Stromal cell of bone marrow (primary cell): ENCODE data around the gene NAB2.
"Not testable (repeated sequence)": the region's sequence is repeated elsewhere in the genome, so short reads cannot be mapped to it uniquely, and the experiment has no call there.

Experiments
- DNase-seq: peaks from one replicate; pipeline ENCODE4 v3.0.0-alpha.2; 2012; ENCODE audit warnings: low read depth

Gene NAB2

DNA sequence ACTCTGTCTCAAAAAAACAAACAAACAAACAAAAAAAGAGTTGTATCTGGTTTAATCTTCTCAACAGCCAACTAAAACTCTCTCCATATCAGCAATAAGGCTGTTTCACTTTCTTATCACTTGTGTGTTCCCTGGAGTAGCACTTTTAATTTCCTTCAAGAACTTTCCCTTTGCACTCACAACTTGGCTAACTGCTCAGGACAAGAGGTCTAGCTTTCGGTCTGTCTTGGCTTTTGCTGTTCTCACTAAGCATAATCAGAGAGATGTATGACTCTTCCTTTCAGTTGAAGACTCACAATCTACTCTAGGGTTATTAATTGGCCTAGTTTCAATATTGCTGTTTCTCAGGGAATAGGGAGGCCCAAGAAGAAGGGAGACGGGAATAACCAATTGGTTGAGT lies 22.7 kb upstream of the NAB2 start:
- no peak for DNase-seq

DNA sequence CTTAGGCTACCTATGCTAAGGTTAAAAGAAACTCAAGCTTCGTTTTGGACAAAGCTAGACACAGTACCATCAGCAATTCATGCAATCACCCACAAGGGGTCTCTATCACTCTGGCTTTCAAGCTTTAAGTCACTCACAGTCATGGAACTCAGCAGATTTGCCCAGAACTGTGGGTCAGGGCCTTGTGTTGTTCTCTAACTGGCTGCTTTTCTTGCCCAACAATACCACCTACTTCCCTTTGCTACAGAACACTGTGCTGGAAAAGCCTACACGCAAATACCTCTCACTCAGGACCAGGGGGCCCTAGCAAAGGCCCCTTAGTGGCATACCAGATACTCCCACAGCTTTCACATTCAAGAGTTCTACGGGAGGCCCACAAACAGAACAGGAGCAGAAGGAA lies 19.4 kb upstream of the NAB2 start:
- DNase-seq, result peak; percentile 81

DNA sequence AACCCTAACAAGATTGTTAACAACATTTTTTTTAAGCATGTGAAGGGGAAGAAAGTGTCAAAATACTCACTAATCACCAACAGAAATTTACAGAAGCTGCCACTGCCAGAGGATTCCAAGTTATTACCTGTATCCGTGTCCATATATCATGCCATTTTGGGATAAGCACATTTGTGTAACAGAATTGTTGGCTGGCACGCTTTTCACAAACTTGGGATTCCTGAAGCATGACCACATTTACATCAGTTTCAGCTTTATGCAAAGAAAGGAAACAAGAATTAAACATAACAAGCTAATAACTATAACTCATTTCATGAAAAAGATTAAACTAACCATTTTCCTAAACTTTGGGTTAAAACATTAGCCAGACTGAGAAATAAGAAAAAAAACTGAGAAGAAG lies 16.3 kb upstream of the NAB2 start:
- DNase-seq, result no peak

DNA sequence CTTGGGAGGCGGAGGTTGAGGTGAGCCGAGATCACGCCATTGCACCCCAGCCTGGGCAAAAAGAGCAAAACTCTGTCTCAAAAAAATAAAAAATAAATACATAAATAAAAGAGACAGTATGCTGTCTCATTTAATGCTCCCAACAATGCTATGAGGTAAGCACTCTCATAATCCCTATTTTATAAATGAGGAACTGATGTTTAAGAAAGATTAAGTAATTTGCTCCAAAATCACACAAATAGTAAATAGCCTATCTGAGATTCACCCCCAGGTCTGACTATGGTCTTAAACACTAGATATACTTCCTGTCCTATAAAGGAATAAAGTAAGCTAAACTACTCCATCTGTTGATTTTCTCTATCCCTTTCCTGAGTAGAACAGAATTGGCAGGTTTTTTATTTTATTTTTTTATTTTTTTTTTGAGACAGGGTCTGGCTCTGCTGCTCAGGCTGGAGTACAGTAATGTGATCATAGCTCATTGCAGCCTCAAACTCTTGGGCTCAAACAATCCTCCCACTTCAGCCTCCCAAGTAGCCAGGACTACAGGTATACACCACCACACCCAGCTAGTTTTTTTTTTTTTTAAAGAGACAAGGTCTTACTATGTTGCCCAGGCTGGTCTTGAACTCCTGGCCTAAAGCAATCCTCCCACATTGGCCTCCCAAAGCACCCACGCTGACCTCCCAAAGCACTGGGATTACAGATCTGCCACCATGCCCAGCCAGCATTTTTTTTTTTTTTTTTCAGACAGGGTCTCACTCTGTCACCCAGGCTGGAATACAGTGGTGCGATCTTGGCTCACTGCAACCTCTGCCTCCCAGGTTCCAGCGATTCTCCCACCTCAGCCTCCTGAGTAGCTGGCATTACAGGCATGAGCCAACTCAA lies 15.1 kb upstream of the NAB2 start:
- not testable (repeated sequence) for DNase-seq

DNA sequence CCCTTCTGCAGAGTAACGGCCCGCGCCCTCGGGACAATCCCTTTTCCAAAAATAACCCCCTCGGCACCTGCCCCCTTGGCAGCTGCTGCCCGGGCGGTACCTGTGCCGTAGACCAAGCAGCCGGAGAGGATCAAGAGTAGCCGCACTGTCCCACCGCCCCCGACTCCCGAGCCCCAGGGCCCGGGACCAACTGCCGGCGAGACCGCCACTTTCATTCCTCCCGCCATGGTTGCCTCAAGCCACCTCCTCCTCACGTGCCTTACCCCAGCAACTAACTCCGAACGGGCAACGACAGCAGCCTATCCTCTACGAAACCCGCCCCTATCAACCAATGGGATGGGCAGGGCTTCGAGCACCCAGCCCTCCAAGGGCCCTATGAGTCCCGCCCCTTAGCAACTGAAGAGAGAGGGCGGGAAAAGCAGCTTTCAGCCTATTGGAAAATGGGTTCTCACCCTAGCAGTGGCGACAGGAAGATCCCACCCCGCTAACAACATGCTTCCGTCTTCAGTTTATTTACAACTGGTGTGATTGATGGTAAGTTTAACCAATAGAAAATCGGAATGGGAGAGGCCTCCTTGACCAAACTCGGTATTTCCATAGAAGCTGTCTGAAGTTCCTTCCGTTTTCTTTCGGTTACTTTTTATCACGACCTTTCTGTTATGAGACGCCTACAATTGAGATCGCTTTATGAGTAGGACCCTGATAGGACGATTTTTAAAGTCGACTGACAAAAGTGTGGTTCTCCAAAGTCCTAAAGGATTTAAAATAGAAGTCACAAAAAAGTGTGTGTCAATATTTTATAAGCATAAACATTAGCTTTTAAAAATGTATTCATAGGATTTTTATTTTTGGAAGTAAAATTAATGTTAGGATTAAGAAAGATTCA lies 10.2 kb upstream of the NAB2 start, which contains the start of gene NEMP1:
NEMP1 (minus strand) TSS at position 273 of the 886 bp plus-strand sequence; CDS start at position 227, 46 bp downstream.
- peak; percentile 100 for DNase-seq

GRCh38 chr12:57079821-57080220 lies 9.1 kb upstream of the NAB2 start:
- no peak for DNase-seq

DNA sequence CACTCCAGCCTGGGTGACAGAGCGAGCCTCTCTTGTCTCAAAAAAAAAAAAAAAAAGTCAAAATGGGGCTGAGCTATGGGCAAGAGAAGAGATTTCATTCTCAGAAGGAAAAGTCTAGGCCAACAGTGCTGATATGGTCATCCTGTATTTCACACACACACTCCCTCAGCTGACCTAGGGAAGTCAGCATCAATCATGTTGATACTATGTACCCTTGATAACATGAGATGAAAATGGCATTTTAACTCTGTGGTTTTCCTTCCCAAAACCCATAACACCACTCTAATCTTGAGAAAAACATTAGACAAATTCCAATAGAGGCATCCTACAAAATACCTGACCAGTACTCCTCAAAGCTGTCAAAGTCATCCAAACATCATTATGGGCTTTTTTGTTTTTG lies 8.1 kb upstream of the NAB2 start:
- DNase-seq, result no peak

DNA sequence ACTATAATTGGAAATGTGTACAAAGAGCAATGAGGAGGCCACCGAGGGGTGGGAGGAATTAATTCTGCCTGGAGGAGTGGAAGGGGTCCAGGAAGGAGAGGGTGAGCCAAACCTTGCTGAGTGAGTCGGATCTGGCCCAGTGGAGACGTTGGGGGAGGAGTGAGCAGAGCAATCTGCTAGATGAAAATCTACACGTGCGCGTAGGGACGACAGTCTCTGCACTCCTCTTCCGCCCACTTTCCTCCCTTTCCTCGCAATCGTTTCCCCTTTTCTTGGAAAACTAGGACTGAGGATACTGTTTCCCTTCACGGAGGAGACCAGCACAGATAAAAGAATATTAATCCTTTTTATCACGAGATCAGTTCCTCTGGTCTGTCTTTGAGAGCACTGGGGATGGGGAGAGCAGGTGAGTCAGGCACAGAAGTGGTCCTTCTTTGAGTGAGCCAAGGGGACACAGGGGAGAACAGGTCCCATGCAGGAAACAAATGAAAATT lies 2.9 kb upstream of the NAB2 start:
- DNase-seq, result peak; percentile 42

DNA sequence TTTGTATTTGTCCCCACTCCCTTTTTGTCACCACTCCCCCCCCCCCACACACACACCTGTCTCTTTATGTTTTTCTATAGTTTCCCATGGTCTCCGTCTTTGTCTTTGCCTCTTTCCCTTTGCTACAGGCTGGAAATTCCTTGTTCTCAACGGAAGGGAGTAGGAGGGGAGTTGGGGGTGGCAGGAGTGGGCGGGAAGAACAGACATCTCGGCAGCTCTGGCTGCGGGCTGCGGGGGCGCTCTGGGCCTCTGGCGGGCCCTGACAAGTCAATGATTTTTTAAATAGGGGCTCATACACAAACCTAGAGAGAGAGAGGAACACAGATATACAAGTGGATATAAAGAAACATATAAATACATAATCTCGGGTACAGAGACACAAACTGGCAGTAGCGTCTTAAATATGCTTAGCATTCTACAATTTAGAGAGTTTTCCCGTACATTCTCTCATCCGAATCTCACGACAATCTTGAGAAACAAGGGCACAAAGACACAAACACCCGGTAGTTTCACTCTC lies 2.4 kb upstream of the NAB2 start:
- peak; percentile 47 for DNase-seq

GRCh38 chr12:57087010-57087690 lies 1.8 kb upstream of the NAB2 start:
- peak; percentile 86 for DNase-seq

GRCh38 chr12:57087691-57088353 lies 1.1 kb upstream of the NAB2 start:
- DNase-seq, result peak; percentile 94

- no peak for DNase-seq
Measured at GRCh38 chr12:57089271-57090245, 644 bp downstream of the NAB2 start.

- no peak for DNase-seq
Measured at GRCh38 chr12:57090490-57090889, 1.6 kb downstream of the NAB2 start.

GRCh38 chr12:57090924-57091637 lies 2.2 kb downstream of the NAB2 start:
- DNase-seq, result no peak

GRCh38 chr12:57091638-57092528 lies 3.0 kb downstream of the NAB2 start:
- DNase-seq, result no peak

DNA sequence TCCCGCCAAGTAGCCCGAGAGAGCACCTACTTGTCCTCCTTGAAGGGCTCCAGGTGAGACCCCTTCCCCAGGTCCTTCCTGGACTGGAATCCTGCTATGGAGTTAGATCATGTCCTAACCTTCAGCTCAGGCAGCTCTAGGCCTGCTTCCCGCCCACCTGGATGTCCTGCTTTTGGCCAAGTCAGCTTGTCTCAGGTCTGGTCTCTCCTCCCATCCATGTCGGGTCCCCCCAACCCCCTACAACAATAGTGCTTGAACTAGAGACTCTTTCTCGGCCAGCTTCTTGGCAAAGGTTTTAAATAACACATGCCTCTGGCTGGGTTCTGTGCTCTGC lies 3.6 kb downstream of the NAB2 start:
- DNase-seq, result no peak

GRCh38 chr12:57092876-57093414 lies 4.0 kb downstream of the NAB2 start:
- DNase-seq, result no peak
